Nephron (organoid): ENCODE measurements around the gene LRCH1.

Source experiments
- H3K27ac Mint-ChIP-seq, 3 experiments: 2 replicates each; pipeline ENCODE4 v1.8.0; 2020; ENCODE audit warnings: mixed read lengths in 3 of 3, mild to moderate bottlenecking in 2 of 3, moderate library complexity in 1 of 3
- H3K27me3 Mint-ChIP-seq: 2 replicates; pipeline ENCODE4 v1.8.0; 2021; ENCODE audit warnings: low read depth, mild to moderate bottlenecking, moderate library complexity, mixed read lengths
- H3K36me3 Mint-ChIP-seq: 2 replicates; pipeline ENCODE4 v1.8.0; 2020; ENCODE audit warnings: low read depth, mixed read lengths
- H3K4me1 Mint-ChIP-seq: 2 replicates; pipeline ENCODE4 v1.8.0; 2020; ENCODE audit warnings: mixed read lengths
- H3K4me3 Mint-ChIP-seq, 3 experiments: 2 replicates each; pipeline ENCODE4 v1.8.0; 2020; ENCODE audit warnings: mild to moderate bottlenecking in 3 of 3, mixed read lengths in 3 of 3, moderate library complexity in 2 of 3
- H3K9me3 Mint-ChIP-seq: 2 replicates; pipeline ENCODE4 v1.8.0; 2020; ENCODE audit warnings: mixed read lengths
- TF ChIP-seq, protein P1 (sequence below), 3 experiments: fragments of 200-600 bp; sonication (generic); IDR thresholded peaks; one replicate each; pipeline ENCODE4 v1.5.0; 2021; ENCODE audit warnings: antibody characterized with exemption in 3 of 3; ENCODE audit not compliant: unreplicated experiment in 3 of 3

The LRCH1 gene

DNA sequence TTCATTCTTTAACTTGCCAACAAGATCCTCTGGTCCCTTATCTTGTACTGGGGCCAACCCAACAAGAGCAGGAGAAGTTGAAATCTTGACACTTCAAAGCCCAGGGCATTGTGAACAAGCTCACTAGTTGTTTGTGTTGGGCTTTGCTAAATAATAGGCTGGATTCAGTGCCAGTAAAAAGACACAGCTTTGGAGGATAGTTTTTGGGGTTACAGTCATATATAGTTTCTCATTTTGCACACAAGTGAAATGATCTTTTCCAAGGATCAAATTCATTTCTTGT lies 30.3 kb upstream of the LRCH1 start:
- Mint-ChIP-seq H3K4me3 (no peak overlapping the region), H3K4me1 (peaks cover 37% of the 10 kb centered on the region), H3K36me3 (no peaks in the 10 kb centered on the region), H3K27ac (peak overlapping the region in 2 of 3 experiments; percentile 65 to 69), H3K9me3 (no peaks in the 10 kb centered on the region), H3K27me3 (no peaks in the 10 kb centered on the region)
- TF ChIP-seq, protein P1, sequence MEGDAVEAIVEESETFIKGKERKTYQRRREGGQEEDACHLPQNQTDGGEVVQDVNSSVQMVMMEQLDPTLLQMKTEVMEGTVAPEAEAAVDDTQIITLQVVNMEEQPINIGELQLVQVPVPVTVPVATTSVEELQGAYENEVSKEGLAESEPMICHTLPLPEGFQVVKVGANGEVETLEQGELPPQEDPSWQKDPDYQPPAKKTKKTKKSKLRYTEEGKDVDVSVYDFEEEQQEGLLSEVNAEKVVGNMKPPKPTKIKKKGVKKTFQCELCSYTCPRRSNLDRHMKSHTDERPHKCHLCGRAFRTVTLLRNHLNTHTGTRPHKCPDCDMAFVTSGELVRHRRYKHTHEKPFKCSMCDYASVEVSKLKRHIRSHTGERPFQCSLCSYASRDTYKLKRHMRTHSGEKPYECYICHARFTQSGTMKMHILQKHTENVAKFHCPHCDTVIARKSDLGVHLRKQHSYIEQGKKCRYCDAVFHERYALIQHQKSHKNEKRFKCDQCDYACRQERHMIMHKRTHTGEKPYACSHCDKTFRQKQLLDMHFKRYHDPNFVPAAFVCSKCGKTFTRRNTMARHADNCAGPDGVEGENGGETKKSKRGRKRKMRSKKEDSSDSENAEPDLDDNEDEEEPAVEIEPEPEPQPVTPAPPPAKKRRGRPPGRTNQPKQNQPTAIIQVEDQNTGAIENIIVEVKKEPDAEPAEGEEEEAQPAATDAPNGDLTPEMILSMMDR (IDR thresholded peaks at IDR 0.05; ENCODE audit: unreplicated experiment in 3 of 3) = no peak

DNA sequence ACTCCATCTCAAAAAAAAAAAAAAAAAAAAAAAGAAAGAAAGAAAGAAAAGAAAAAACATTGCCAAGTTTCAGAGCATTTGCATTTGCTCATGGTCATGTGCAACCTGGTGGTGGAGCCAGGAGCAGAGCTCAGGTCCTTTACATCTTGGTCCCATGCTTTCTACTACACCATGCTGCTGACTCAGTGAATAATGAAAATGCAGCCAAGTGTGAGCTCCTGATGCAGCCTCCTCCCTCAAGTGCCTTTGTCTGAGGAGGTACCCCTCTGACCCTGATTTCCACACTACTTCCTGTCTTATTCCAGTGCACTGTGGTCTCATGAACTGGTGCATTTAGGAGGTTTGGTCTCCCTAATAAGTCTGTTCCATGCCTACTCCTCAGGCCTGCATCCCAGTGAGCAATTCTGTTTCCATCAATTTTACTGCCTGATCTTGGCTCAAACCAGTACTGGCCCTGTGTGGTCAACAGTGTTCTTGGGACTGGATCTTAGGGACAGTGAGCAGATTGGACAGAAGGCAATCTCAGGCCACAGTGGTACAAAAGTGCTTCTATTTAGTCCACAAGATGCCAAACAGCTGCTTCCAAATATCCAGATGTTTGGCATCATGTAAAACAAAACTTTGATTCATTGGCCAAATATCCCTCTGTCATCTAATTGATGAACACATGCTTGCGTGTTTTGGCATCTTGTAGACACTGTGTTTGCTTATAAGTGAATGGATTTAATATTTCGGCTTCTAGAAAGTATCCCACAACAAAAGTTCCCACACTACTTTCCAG lies 28.8 kb upstream of the LRCH1 start:
- Mint-ChIP-seq H3K36me3 (no peaks in the 10 kb centered on the region), H3K27ac (peak overlapping the region; percentile 69 to 76 (median 69)), H3K27me3 (no peaks in the 10 kb centered on the region), H3K4me1 (peaks cover 41% of the 10 kb centered on the region), H3K4me3 (no peak overlapping the region), H3K9me3 (no peaks in the 10 kb centered on the region)
- TF ChIP-seq, protein P1 (IDR thresholded peaks at IDR 0.05; ENCODE audit: unreplicated experiment in 3 of 3) = no peak

DNA sequence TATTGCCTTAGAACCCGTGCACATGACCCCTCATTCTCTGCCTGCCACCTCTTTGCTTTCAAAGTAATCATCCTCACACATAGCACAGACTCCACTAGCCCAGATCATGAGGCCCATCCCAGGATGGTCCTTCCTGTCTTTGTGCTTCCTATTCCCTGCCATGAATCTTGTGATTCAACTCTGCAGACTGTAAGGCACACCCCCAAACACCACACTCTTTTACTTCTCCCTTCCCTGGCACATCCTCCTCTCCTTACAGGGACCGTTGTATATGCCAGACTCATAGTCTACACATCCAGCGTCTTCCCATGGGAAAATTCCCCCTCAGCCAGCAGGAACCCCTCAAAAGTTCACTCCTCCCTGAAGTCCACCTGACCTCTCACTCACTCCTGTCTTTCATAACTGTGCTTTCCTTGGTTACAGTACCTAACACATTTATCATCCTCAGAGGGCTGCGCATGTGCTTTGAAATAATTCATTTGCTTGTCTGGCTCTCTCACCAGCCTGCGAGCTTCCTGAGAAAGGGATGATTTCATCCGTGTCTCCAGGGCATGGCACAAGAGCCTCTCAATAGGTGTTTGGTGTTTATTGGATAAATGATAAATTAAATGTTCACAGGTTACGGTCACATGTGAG lies 26.8 kb upstream of the LRCH1 start:
- Mint-ChIP-seq H3K27ac (peak overlapping the region; percentile 20 to 38 (median 30)), H3K36me3 (no peaks in the 10 kb centered on the region), H3K4me3 (no peak overlapping the region), H3K27me3 (no peaks in the 10 kb centered on the region), H3K9me3 (no peaks in the 10 kb centered on the region), H3K4me1 (peaks cover 61% of the 10 kb centered on the region)
- TF ChIP-seq, protein P1 (IDR thresholded peaks at IDR 0.05; ENCODE audit: unreplicated experiment in 3 of 3) = no peak

DNA sequence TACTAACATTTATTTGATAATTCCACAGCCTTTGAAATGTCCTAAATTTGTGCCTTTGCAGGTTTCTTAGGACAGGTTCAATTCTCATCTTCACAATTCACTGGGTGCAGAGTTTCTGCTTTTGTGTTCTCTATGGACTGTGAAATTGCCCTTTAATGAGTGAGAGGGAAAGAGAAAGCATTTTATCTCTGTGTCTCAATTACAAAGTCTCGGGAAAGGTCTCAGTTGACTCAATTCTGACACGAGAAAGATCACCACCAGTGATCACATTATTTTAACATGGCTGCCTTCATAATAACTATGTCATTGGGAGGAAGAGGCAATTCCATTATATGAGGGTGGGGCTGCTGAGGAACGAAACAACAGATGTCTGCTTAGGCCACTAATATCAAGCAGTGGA lies 26.2 kb upstream of the LRCH1 start:
- H3K4me1 Mint-ChIP-seq = peaks cover 66% of the 10 kb centered on the region
- TF ChIP-seq, protein P1 (IDR thresholded peaks at IDR 0.05; ENCODE audit: unreplicated experiment in 3 of 3) = no peak
- no peak overlapping the region for H3K4me3 Mint-ChIP-seq
- H3K27ac Mint-ChIP-seq = peak overlapping the region in 1 of 3 experiments; percentile 30
- no peaks in the 10 kb centered on the region for H3K9me3 Mint-ChIP-seq
- no peaks in the 10 kb centered on the region for H3K27me3 Mint-ChIP-seq
- no peaks in the 10 kb centered on the region for H3K36me3 Mint-ChIP-seq

DNA sequence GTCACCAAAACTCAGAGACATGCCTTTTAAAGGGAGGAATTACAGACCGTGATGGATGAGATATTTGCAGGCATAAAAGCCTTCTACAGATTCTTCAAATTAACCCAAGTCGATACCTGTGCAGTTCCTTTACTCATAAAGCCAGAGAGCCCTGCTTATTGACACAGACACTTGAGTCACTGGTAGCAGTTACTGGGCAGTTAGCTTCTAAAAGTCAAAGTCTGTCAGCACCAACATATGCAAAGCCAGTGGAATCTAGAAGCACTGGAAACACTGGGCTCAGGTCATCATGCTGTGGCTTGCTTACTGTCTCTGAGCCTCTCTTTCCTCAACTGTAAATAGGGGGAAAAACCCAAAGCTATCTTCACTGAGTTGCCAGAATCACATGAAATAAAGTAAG lies 25.7 kb upstream of the LRCH1 start:
- TF ChIP-seq, protein P1 (IDR thresholded peaks at IDR 0.05; ENCODE audit: unreplicated experiment in 3 of 3) = no peak
- Mint-ChIP-seq H3K4me1 (peaks cover 65% of the 10 kb centered on the region), H3K27ac (no peak overlapping the region), H3K4me3 (no peak overlapping the region), H3K9me3 (no peaks in the 10 kb centered on the region), H3K27me3 (no peaks in the 10 kb centered on the region), H3K36me3 (no peaks in the 10 kb centered on the region)
